Hematopoietic multipotent progenitor cell treated with erythropoietin and hydrocortisone succinate and interleukin-3 and kit ligand, for 8 days (in vitro differentiated cells): ENCODE data around the gene TRMT61A.

ENCODE experiments used
- DNase-seq: peaks from one replicate; pipeline ENCODE4 v3.0.0-alpha.2; 2015

TRMT61A gene

DNA sequence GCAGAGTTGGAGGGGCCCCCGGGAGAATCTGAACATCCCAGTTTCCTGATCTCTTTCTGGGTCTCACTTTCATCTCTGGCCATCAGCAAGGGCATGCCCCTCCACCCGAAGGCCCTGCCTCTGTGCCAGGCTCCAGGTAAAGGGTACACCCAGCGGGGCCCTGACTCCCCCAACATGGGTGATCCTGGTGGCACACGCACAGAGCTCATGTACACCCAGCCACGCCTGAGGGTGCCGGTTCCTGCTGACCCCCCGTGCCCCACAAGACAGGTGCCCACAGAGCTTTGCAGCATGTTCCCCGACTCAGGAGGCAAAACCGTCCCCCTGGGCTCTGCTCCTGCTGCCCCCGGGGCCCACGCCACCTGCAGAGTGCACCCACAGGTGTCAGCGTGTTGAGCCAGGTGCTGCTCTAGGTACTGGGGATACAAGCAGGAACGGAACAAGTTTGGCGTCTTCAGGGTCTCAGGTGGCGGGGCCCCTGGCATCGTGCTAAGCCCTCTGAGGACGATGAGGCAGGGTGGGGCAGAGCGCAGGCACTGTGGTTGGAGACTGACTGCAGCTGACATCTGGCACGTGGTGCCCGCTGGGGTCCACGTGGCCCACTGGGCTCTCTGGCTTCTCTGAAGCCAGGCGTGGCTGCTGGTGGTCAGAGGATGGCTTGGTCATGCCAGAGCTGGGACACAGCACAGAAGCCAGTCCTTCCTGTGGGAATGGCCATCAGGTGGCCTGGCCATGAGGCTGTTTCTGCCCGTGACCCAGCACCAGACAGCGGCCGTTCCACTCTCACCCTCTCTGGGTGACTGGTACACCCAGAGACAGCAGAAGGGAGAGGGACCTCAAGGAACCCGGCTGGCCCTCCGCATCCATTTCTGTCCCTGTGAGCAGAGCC is 19.7 kb downstream of the TRMT61A start:
- no peak for DNase-seq

DNA sequence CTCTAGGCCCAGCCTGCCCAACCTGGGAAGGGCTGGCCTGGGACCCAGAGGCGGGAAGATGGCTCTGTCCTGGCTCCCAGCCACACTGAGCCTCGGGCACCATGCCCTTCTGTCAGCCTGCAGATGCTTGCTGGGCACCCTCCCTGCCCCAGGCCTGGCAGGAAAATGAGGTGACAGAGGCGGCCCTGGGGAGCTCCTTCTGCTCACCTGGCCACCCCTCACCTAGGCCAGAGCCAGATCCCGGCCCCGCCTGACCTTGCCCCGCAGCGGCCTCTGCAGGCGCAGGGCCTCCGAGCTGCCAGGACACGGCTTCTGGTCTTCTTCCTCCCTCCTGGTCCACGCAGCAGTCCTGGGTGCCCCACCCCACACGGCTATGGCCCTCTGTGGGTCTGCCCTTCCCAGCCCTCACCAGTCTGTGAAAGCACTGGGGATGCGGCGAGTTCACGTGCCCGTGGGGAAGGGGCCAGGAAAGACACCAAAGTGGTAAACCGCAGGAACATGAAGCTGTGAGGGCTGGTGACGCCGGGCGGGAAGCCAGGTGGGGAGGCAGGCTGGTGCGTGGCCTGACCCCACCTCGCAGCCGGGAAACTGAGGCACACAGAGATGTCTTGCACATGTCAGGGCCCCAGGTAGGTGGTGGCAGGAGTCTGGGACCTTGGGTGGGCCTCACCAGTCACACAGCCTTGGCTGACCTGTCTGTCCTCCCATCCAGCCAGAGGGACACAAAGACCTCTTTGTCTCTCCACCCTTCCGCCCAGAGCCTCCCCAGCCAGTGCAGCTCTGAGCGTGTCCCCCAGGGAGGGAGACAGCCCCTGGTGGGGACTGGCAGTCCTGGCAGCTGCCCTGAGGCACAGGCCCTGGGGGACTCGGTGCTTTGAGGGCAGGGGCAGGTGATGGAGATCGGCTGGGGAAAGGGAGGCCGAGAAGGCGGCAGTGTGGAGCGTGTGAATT is 20.6 kb downstream of the TRMT61A start:
- no peak for DNase-seq

DNA sequence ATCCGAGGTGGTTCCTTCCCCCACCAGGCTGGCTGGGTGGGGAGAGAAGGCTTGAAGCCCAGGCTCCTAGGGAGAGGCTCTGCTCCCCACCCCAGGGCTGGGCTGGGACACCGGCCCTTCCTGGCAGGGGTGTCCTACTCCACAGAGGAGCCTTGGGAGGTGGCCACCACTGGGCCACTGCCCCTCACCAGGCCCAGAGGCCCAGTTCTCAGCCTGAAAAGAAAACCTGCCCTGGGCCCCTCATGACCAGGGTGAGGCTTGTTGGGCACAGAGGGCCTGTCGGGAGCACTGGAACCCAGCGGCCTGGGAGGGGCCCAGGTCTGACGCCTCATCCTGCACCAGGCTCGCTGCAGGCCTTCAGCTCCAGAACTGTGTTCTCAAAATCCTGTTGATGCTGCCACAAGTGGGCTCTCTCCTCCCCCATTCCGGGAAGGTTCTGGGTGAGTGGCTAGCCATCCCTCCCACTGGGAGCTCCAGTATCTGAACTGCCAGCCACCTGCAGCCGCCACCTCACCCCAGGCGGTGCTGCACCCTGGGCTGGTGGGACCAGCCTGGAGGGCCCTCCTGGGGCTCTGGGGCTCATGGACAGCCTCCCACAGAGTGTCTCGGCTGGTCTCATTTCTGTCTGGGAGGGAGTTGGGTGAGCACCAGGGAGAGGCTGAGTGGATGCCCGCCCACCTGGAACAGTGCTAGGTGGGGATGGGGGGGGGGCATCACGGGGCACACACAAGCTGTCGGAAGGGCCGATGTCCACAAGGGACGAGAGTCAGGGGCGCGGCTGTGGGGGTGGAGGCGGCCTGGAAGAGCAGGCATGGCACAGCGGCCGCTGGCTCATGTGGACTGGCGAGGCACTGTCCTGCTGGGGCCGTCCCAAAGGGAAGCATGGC is 21.7 kb downstream of the TRMT61A start:
- no peak for DNase-seq

DNA sequence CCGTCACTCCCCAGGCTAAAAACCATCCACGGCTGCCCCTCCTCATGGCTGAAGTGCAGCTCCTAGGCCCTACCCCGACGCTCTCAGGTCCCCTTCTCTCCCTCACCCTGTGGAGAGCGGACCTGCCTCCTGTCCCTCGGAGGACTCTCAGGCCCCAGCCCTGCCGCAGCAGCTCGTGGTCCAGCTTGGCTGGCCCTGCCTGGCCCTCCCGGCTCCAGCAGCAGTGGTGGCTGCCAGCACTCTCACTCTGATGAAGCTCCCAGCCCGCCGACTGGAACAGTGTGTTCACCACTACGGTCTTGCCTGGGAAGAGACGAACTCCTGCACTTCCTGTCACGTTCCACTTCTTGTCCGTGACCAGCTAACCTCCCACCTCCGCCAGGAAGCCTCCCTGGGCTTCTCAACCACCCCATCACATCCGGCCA is 22.4 kb downstream of the TRMT61A start:
- DNase-seq = no peak

DNA sequence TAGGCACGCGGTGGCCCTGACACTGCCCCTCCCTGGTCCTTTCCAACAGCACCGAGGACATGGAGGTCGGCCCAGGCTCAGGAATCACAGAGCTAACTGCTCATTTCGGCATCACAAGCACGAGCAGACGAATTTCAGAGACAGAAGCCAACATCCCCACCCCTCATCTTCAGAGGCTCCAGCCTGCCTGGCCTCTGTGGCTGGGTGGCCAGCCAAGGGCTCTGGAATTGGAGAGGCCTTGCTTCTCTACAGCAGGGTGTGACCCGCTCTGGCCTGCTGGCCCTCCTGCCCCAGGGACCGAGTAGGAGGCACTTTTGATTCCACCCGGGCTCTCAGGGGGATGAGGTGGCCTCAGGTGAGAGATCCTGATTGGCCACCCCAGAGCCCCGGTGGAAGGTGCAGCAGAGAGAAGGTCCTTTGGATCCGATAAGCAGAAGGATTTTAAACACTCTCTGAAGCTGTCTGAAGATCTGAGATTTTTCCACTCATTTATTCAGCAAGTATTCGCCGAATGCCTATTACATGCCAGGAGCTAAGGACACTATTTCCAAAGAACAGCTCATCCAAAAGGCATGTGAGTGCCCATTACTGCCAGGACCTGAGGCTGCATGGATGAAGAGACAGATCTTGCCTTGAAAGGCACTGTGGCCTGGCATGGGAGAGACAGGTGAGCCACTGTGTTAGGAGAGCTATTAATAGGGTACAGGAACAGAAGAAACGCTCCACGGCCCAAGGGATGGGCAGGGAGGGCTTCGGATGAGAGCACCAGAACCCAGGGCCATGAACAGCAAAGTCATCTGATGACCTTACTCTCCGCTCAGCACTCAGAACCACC is 23.2 kb downstream of the TRMT61A start:
- no peak for DNase-seq

DNA sequence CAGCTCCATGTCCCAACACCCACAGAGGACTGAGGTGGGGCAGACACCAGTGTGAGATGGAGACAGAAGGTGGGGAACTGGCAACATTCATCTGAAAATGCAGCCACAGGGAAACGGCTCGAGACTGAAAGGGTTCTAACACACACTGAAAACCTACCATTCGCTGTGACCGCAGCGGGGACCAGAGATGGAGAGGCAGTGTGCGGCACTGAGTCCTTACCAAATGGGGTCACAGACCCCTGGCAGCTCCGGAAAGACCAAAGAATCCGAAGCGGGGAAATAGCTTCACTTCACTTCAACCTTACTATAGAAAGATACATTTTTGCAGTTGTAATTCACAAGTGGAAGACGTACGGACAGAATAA is 23.8 kb downstream of the TRMT61A start:
- DNase-seq = no peak

DNA sequence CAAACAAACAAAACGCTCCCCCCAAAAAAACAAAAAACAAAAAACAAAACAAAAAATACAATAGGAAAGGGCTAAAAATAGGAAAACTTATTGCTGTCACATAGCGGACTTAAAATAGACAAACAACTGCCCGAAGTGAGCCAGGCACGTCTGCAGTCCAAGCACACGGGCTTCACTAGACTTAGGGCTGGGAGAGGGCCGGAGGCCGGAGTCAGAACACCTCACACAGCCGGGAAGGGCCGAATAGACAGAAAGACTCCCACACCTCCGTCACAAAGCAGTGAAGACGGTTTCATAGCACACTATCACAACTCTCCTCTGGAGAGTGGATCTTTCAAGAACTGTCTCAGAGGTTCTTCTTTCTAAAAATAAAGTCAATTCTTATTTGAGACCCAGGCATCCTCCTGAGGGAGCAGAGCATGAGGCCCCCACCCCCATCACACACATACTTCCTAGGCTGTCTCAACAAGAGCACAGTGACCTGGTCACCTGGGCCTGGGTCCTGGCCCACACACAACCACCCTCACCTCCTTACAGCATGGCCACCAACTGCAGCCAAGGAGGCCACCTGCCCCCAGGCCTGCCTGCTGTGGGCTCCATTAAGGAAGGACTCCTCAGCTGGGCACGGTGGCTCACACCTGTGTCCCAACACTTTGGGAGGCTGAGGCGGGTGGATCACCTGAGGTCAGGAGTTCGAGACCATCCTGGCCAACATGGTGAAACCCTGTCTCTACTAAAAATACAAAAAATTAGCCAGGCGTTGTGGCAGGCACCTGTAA is 26.8 kb downstream of the TRMT61A start:
- no peak for DNase-seq

DNA sequence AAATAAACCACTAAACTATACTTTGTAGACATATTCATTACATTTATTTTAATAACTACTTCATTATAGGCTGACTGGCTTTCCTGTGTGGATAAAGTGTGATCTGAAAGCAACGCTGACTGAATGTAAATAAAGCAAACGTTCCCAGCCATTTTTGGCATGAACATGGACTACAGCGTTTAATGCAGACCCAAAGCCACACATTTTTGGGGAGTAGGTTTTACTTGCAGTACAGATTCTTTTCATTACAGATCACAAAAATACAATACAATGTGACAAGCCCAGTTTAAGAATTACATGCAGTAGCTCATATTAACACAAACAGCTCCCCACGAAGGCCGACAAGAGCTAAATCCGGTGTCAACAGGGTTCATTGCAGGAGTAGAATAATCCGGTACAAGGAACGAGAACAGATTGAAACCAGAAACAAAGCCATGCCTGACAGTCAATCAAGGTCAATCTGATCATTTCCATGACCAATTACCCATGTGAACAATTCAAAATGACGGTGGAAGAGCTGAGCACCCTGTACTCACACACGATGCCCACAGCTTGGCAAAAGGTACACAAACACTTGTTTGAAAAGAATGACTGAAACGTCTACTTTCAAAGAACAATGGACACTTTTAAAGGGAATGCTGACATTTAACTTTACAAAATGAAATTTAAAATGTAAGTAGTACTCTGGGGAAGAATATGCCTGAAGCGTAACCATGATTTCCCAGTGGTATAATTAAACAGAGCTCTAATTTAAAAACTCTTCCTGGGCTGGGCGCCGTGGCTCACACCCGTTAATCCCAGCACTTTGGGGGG is 28.2 kb downstream of the TRMT61A start:
- no peak for DNase-seq

DNA sequence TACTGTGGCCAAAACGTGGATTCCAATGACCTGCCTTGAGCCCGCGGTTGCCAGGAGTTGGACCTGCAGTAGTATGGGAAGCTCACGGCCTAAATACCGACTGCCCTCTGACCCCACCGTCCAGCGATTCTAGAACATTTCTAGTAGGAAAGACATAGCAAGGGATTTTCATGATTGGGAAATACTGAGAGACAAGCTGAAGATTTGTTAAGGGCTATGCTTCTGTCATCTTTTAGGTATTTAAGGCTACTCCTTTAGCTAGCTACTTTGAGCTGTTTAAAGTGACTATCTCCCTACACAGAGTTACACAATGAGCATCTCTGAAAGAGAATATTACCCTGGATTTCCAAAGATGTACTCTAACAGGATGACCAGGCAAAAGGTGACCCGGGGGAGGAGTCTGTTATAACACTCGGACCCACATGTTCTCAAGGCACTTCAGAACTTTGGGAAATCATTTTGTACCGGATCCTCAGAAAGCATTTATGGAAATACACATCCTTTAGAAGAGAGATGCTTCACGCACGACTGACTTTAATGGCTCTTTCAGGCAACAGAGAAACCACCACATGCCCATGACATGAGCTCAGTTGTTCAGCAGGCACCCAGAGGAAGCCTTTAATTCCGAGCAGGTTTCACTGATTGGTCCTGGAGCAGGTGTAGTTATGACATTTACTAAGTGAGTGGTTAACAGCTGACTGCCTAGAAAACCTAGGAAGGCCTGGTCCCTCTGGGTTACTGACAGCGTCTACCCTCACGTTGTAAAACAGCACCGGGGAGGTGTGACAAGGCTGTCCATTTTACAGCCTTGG is 29.3 kb downstream of the TRMT61A start:
- DNase-seq = no peak

DNA sequence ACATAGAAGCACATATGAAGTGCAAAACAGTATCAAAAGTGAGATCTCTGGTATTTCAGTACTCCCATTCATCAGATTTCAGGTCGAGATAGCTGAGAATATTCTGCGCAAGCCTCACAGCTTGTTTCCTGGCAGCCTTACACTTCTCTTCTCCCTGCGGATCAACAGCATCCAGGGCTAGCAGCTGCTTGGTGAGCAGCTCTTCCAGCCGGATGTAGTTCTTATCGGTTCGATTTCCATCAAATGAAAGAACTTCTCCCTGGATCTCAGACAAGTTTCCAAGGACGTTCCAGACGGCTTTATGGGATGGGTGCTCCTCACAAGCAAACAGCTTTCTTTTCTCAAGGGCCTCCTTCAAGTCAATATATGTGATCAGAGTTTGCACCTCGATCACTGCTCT is 30.8 kb downstream of the TRMT61A start:
- no peak for DNase-seq

DNA sequence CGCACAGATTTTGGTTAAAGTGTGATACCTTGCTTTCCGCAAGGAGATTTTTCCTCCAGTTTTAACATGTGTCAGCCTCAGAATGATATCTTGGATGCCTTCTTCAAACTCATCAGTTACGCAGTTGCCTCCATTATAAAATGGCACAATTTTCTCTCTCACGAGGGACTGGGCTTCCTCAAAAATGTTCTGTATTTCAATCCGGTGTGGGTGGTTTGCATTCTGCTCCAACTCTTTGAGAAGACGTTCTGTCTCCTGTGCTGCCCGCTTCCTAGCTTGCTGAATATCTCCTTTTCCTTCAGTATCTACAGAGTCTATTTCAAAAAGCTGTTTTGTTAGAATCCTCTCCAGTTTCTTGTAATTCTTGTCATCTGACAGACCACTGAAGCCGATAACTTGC is 31.7 kb downstream of the TRMT61A start:
- no peak for DNase-seq

DNA sequence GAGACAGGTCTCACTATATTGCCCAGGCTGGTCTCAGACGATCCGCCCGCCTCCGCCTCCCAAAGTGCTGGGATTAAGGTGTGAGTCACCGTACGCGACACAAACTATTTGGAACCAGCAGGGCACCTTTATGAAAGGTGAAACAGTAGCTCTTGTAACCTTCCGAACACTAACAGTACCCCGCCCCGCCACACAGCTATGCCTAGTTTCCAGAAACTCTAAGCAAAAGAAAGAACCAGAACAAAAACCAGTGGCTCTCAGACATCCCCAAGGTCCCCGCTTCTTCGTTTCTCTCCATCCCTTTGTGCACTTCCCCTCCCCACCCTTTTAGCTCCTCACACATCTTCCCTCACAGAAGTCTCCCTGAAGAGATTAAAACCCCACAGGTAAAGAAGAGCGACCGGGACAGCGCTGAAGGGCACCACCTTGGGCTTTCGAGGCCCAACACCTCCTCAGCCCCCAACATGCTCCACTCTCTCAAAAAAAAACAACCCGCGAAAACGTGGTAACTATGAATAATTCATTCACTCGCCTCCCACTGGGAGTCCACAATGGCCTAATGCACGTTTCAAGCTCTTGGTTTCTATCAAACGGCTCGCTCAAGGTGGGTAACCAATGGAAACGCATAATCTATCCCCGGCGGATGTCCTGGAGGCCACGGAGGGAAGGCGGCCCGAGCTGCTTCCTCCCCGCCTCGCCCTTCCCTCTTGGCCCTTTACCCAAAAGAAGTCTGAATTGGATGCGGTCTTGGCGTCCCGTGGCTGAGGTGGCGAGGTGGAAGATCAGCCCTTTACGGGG is 32.6 kb downstream of the TRMT61A start:
- DNase-seq = peak; percentile 73

DNA sequence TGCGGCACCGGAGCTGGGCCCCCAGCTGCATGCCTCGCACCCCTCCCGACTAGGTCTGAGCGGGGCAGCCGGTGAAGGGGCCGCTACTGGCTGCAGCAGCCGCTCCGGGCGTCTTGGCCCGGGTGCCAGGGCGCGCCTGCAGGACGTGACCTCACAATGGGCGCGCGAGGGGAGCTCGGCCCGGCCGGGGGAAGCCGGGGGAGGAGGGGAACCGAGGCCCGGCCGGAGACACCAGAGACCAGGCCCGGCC is 33.1 kb downstream of the TRMT61A start:
- DNase-seq = no peak

DNA sequence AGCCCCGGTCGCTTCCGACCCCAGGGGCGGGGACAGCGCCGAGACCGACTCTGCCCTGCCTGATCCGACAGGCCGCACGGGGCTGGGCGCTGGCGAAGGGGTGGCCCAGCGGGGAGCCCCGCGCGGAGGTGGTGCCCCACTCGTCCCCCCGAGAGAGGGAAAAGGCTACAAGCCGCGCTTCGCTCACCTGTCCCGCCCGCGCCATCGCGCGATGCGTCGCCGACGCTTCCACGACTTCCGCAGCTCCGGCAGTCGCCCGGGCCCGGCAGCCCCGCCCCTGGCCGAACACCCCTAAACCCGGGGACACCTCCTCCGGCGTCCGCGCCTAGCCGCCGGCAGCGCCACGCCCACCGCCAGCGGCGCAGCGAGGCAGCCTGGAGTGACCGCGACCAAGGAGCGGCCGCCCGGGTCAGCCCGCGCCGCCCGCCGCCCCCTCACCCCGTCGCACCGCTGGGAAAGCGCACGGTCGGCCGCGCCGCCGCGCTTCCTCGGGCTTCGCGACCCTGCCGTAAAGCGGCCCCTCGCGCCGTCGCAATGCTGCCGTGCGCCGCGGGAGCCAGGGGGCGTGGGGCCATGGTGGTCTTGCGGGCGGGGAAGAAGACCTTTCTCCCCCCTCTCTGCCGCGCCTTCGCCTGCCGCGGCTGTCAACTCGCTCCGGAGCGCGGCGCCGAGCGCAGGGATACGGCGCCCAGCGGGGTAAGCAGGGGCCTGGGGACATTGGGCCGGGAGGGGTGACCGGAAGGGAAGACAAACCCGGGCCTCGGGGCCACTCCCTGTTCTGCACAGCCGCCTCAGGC is 33.6 kb downstream of the TRMT61A start, which contains the start of the genes BAG5 and COA8:
Gene BAG5 (minus strand): TSS at position 229 of the 797 bp plus-strand sequence. CDS start 1,493 bp downstream, outside the sequence.
Gene COA8 (plus strand): TSS at position 532 of the 797 bp plus-strand sequence. CDS start 42 bp downstream, at position 574.
- DNase-seq = peak; percentile 79

DNA sequence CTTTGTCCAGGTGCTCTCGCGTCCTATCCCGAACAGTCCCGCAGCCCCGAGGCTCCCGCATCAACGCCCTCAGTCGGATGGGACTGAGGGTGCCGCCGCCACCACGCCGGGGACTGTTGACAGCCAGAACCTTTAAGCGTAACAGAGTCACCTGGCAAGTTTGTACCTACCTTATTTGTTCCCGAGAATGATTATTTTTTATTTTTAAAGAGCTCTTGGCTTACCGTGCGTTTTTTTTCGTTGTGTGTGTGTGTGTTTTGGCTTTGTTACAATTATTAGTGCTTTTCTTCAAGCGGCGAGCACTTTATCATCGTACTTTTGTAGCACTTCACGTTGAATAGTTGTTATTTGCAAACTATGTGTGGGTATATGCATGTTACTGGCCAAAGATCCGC is 34.2 kb downstream of the TRMT61A start:
- DNase-seq = no peak

DNA sequence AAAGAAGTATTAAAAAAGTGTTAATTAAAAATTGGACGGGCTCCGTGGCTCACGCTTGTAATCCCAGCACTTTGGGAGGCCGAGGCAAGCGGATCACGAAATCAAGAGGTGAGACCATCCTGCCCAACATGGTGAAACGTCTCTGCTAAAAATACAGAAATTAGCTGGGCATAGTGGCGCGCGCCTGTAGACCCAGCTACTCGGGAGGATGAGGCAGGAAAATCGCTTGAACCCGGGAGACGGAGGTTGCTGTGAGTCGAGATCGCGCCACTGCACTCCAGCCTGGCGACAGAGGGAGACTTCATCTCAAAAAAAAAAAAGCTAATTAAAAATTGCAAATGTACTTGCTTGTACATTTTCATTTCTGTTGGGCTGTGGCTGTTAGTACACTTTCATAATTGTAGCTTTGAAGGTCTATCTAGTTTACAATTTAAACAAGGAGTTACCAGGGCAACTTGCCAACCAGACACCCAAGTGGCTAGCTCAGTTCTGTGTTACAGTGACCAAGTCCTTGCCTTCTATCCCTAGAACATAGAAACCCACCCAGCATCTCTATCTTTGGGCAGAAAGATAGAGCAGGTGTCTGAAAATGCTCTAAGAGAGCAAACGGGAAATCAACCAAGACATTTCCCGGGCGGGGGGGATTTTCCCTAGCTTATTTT is 35.0 kb downstream of the TRMT61A start:
- peak; percentile 47 for DNase-seq

DNA sequence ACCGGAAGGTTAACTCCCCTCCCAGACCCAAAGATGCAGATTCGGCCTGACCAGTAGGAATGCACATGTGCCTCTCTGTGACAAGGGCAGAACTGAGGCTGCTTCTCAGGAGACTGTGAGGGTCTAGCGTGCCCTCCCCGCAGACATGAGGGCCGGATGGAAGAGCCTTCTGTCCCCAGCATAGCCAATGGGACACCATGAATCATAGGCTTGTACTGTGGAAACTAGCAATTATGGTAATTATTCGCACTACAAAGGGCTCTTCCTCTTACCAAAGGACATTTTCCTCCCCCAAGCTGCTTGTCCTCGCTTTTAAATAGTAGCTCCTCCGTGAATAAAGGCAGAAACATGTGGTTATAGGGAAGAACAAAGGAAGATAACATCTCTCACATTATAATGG is 40.0 kb downstream of the TRMT61A start:
- no peak for DNase-seq
